T-helper 17 cell (primary cell): ENCODE data around the gene HSPA12B. TPM values are rescaled to one million over a fixed set of nuclear protein-coding genes. Genes with fewer than 3 reads are reported as not detected.
"Not testable (repeated sequence)": the region's sequence is repeated elsewhere in the genome, so short reads cannot be mapped to it uniquely, and the experiment has no call there.

Experiments used
- ATAC-seq: fragments of 150-1000 bp; cut with Tn5 transposase; 2 replicates; pipeline ENCODE4 v1.10.0; 2021; ENCODE audit warnings: mild to moderate bottlenecking, moderate library complexity
- DNase-seq, 3 donors: peaks; one replicate each; pipeline versions ENCODE4 v3.0.0 to v3.0.0-alpha.2; 2020 to 2021
- H3K9me3 ChIP-seq: one replicate; pipeline ENCODE4 v1.7.0; 2013; ENCODE audit warnings: low read length, mild to moderate bottlenecking; ENCODE audit not compliant: control insufficient read depth, poor library complexity, severe bottlenecking
- H3K27ac Mint-ChIP-seq: one replicate; pipeline ENCODE4 v1.8.0; 2022; ENCODE audit warnings: mild to moderate bottlenecking, moderate library complexity, mixed read lengths
- H3K27me3 Mint-ChIP-seq: one replicate; pipeline ENCODE4 v1.8.0; 2022; ENCODE audit warnings: mixed read lengths
- H3K36me3 Mint-ChIP-seq: one replicate; pipeline ENCODE4 v1.8.0; 2022; ENCODE audit warnings: low read depth, mixed read lengths
- H3K4me1 Mint-ChIP-seq: one replicate; pipeline ENCODE4 v1.8.0; 2022; ENCODE audit warnings: mild to moderate bottlenecking, mixed read lengths
- H3K4me3 Mint-ChIP-seq: one replicate; pipeline ENCODE4 v1.8.0; 2022; ENCODE audit warnings: mild to moderate bottlenecking, moderate library complexity, mixed read lengths
- total RNA-seq, 4 donors: library from RNA in 2 of 4; stranded (reverse) in 2 of 4; gene quantifications; one replicate each; pipeline ENCODE4 v1.2.3 and lab custom pipeline; 2022 to 2026

HSPA12B gene
- total RNA-seq, 2 donors from 2014 or later = not detected

GRCh38 chr20:3789201-3789600, 56.7 kb downstream of the HSPA12B start:
- not testable (repeated sequence) for H3K27me3 Mint-ChIP-seq, ATAC-seq, DNase-seq, H3K36me3 Mint-ChIP-seq, H3K9me3 ChIP-seq, H3K4me3 Mint-ChIP-seq
- Mint-ChIP-seq H3K4me1 (peaks cover 22% of the 10 kb centered on the region), H3K27ac (peak overlapping the region; percentile 83)

- peaks cover 25% of the 10 kb centered on the region for H3K4me1 Mint-ChIP-seq
- H3K36me3 Mint-ChIP-seq, H3K27me3 Mint-ChIP-seq, H3K4me3 Mint-ChIP-seq, ATAC-seq, H3K9me3 ChIP-seq, H3K27ac Mint-ChIP-seq, DNase-seq: not testable (repeated sequence)
Measured at GRCh38 chr20:3794168-3794567, 61.7 kb downstream of the HSPA12B start.

- H3K27me3 Mint-ChIP-seq = no peaks in the 10 kb centered on the region
- DNase-seq (no peak), ATAC-seq (no peak)
Measured at GRCh38 chr20:3794701-3795420, 62.4 kb downstream of the HSPA12B start.

GRCh38 chr20:3795511-3796468, 63.3 kb downstream of the HSPA12B start, which contains the start of gene CDC25B:
CDC25B (plus strand) TSS chr20:3796310; CDS start chr20:3796532, 222 bp downstream.
- peaks cover 37% of the 10 kb centered on the region for H3K4me1 Mint-ChIP-seq
- H3K36me3 Mint-ChIP-seq = peaks cover 12% of the 10 kb centered on the region
- DNase-seq (peak; percentile 74 to 85 (median 80)), ATAC-seq (peak; percentile 84)
- H3K27ac Mint-ChIP-seq = peak within 1 kb of the TSS; percentile 95
- H3K27me3 Mint-ChIP-seq = no peaks in the 10 kb centered on the region
- no peaks in the 10 kb centered on the region for H3K9me3 ChIP-seq
- H3K4me3 Mint-ChIP-seq = peak within 1 kb of the TSS; percentile 100

More at GRCh38 chr20:3794701-3795420, 62.4 kb downstream of the HSPA12B start:
- Mint-ChIP-seq H3K4me1 (peaks cover 30% of the 10 kb centered on the region), H3K36me3 (peaks cover 6% of the 10 kb centered on the region), H3K27ac (peak overlapping the region; percentile 93), H3K4me3 (peak overlapping the region; percentile 100)
- no peaks in the 10 kb centered on the region for H3K9me3 ChIP-seq

GRCh38 chr20:3796477-3797225, 64.2 kb downstream of the HSPA12B start:
- no peak for ATAC-seq
- Mint-ChIP-seq H3K4me3 (peak overlapping the region; percentile 100), H3K27ac (peak overlapping the region; percentile 95), H3K36me3 (peaks cover 12% of the 10 kb centered on the region), H3K4me1 (peaks cover 34% of the 10 kb centered on the region), H3K27me3 (no peaks in the 10 kb centered on the region)
- DNase-seq = no peak
- no peaks in the 10 kb centered on the region for H3K9me3 ChIP-seq

GRCh38 chr20:3797226-3797545, 64.7 kb downstream of the HSPA12B start:
- H3K4me1 Mint-ChIP-seq = peaks cover 37% of the 10 kb centered on the region
- ATAC-seq (no peak), DNase-seq (no peak)
- peak overlapping the region; percentile 100 for H3K4me3 Mint-ChIP-seq
- H3K27me3 Mint-ChIP-seq = no peaks in the 10 kb centered on the region
- H3K27ac Mint-ChIP-seq = peak overlapping the region; percentile 95
- peaks cover 12% of the 10 kb centered on the region for H3K36me3 Mint-ChIP-seq
- H3K9me3 ChIP-seq = no peaks in the 10 kb centered on the region

GRCh38 chr20:3797592-3798372, 65.3 kb downstream of the HSPA12B start:
- Mint-ChIP-seq H3K4me1 (peaks cover 42% of the 10 kb centered on the region), H3K27me3 (no peaks in the 10 kb centered on the region), H3K4me3 (peak overlapping the region; percentile 100), H3K27ac (peak overlapping the region; percentile 95), H3K36me3 (peaks cover 12% of the 10 kb centered on the region)
- peak; percentile 33 for ATAC-seq
- H3K9me3 ChIP-seq = no peaks in the 10 kb centered on the region
- DNase-seq = peak in 1 of 3 donors; percentile 44

- ATAC-seq (no peak), DNase-seq (no peak)
- H3K4me3 Mint-ChIP-seq = peak overlapping the region; percentile 100
- H3K4me1 Mint-ChIP-seq = peaks cover 44% of the 10 kb centered on the region
- H3K9me3 ChIP-seq = no peaks in the 10 kb centered on the region
- H3K27me3 Mint-ChIP-seq = no peaks in the 10 kb centered on the region
- H3K27ac Mint-ChIP-seq = peak overlapping the region; percentile 95
- peaks cover 12% of the 10 kb centered on the region for H3K36me3 Mint-ChIP-seq
Measured at GRCh38 chr20:3798373-3798768, 65.9 kb downstream of the HSPA12B start.

GRCh38 chr20:3798908-3799248, 66.4 kb downstream of the HSPA12B start:
- H3K4me3 Mint-ChIP-seq = peak overlapping the region; percentile 100
- H3K4me1 Mint-ChIP-seq = peaks cover 49% of the 10 kb centered on the region
- DNase-seq = no peak
- peaks cover 15% of the 10 kb centered on the region for H3K36me3 Mint-ChIP-seq
- ATAC-seq = peak; percentile 14
- H3K27me3 Mint-ChIP-seq = no peaks in the 10 kb centered on the region
- H3K27ac Mint-ChIP-seq = peak overlapping the region; percentile 95
- no peaks in the 10 kb centered on the region for H3K9me3 ChIP-seq

GRCh38 chr20:3800256-3800877, 67.9 kb downstream of the HSPA12B start:
- H3K4me3 Mint-ChIP-seq = peak overlapping the region; percentile 100
- no peaks in the 10 kb centered on the region for H3K27me3 Mint-ChIP-seq
- ATAC-seq = no peak
- H3K4me1 Mint-ChIP-seq = peaks cover 57% of the 10 kb centered on the region
- DNase-seq = no peak
- peak overlapping the region; percentile 95 for H3K27ac Mint-ChIP-seq
- H3K9me3 ChIP-seq = no peaks in the 10 kb centered on the region
- H3K36me3 Mint-ChIP-seq = peaks cover 23% of the 10 kb centered on the region

GRCh38 chr20:3800878-3801260, 68.4 kb downstream of the HSPA12B start:
- DNase-seq = no peak
- Mint-ChIP-seq H3K27ac (peak overlapping the region; percentile 95), H3K27me3 (no peaks in the 10 kb centered on the region), H3K36me3 (peaks cover 26% of the 10 kb centered on the region), H3K4me1 (peaks cover 58% of the 10 kb centered on the region), H3K4me3 (no peak overlapping the region)
- no peak for ATAC-seq
- no peaks in the 10 kb centered on the region for H3K9me3 ChIP-seq

GRCh38 chr20:3801299-3801698, 68.8 kb downstream of the HSPA12B start:
- H3K9me3 ChIP-seq = no peaks in the 10 kb centered on the region
- Mint-ChIP-seq H3K36me3 (peaks cover 28% of the 10 kb centered on the region), H3K4me1 (peaks cover 58% of the 10 kb centered on the region), H3K27me3 (no peaks in the 10 kb centered on the region), H3K27ac (peak overlapping the region; percentile 95), H3K4me3 (peak overlapping the region; percentile 15)
- DNase-seq (no peak), ATAC-seq (no peak)
